Lower leg skin (tissue), 3 donors: ENCODE data around the gene RAD9B.

Experiments used
- POLR2A ChIP-seq, 2 donors: fragments of 450-650 bp; IDR thresholded peaks; one replicate each; pipeline ENCODE4 v1.6.1; 2016 to 2017; ENCODE audit warnings: antibody characterized with exemption in 2 of 2, mild to moderate bottlenecking in 1 of 2, moderate library complexity in 1 of 2
- TF ChIP-seq, protein P1 (sequence below), 3 donors: fragments of 450-650 bp; IDR thresholded peaks; one replicate each; pipeline ENCODE4 v1.5.1; 2016; ENCODE audit warnings: antibody characterized with exemption in 3 of 3, mild to moderate bottlenecking in 3 of 3, moderate library complexity in 2 of 3

GRCh38 chr12:110530511-110530910, 28.4 kb downstream of the RAD9B start:
- TF ChIP-seq, protein P1, sequence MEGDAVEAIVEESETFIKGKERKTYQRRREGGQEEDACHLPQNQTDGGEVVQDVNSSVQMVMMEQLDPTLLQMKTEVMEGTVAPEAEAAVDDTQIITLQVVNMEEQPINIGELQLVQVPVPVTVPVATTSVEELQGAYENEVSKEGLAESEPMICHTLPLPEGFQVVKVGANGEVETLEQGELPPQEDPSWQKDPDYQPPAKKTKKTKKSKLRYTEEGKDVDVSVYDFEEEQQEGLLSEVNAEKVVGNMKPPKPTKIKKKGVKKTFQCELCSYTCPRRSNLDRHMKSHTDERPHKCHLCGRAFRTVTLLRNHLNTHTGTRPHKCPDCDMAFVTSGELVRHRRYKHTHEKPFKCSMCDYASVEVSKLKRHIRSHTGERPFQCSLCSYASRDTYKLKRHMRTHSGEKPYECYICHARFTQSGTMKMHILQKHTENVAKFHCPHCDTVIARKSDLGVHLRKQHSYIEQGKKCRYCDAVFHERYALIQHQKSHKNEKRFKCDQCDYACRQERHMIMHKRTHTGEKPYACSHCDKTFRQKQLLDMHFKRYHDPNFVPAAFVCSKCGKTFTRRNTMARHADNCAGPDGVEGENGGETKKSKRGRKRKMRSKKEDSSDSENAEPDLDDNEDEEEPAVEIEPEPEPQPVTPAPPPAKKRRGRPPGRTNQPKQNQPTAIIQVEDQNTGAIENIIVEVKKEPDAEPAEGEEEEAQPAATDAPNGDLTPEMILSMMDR (IDR thresholded peaks at IDR 0.05) = no peak
- TF ChIP-seq POLR2A (IDR thresholded peaks at IDR 0.05) = no peak
